Inferior parietal cortex (tissue), 1 donor: Measurements from ENCODE around the gene PAX7.
"Not testable (repeated sequence)": the region's sequence is repeated elsewhere in the genome, so short reads cannot be mapped to it uniquely, and the experiment has no call there.

Source experiments
- DNase-seq: peaks from one replicate; pipeline ENCODE4 v3.0.0-alpha.2; 2016; ENCODE audit errors: extremely low spot score

PAX7 gene

GRCh38 chr1:18726368-18726767 is 95.7 kb downstream of the PAX7 start:
- DNase-seq = no peak

- no peak for DNase-seq
Observed at GRCh38 chr1:18727956-18728355, 97.3 kb downstream of the PAX7 start.

GRCh38 chr1:18730321-18730720 is 99.7 kb downstream of the PAX7 start:
- no peak for DNase-seq

GRCh38 chr1:18731148-18731547 is 100.5 kb downstream of the PAX7 start:
- no peak for DNase-seq

GRCh38 chr1:18731591-18732235 is 101.1 kb downstream of the PAX7 start:
- no peak for DNase-seq

- no peak for DNase-seq
Observed at GRCh38 chr1:18732686-18733085, 102.0 kb downstream of the PAX7 start.

- no peak for DNase-seq
Observed at GRCh38 chr1:18734001-18734400, 103.4 kb downstream of the PAX7 start.

GRCh38 chr1:18734461-18735223 is 104.0 kb downstream of the PAX7 start:
- no peak for DNase-seq

- no peak for DNase-seq
Observed at GRCh38 chr1:18735224-18735997, 104.8 kb downstream of the PAX7 start.

GRCh38 chr1:18736958-18737357 is 106.3 kb downstream of the PAX7 start:
- DNase-seq = no peak

GRCh38 chr1:18738126-18738525 is 107.5 kb downstream of the PAX7 start:
- no peak for DNase-seq

GRCh38 chr1:18738617-18739016 is 108.0 kb downstream of the PAX7 start:
- DNase-seq = no peak

- no peak for DNase-seq
Observed at GRCh38 chr1:18739408-18739807, 108.8 kb downstream of the PAX7 start.

- no peak for DNase-seq
Observed at GRCh38 chr1:18739897-18740296, 109.3 kb downstream of the PAX7 start.

GRCh38 chr1:18740617-18741016 is 110.0 kb downstream of the PAX7 start:
- DNase-seq = no peak

- DNase-seq = no peak
Observed at GRCh38 chr1:18743233-18743632, 112.6 kb downstream of the PAX7 start.

- DNase-seq = not testable (repeated sequence)
Observed at GRCh38 chr1:18744381-18744780, 113.7 kb downstream of the PAX7 start.

GRCh38 chr1:18746981-18747380 is 116.3 kb downstream of the PAX7 start:
- DNase-seq = no peak

GRCh38 chr1:18747671-18748070 is 117.0 kb downstream of the PAX7 start:
- DNase-seq = no peak

- DNase-seq = no peak
Observed at GRCh38 chr1:18748435-18748834, 117.8 kb downstream of the PAX7 start.

GRCh38 chr1:18749569-18749968 is 118.9 kb downstream of the PAX7 start:
- no peak for DNase-seq

GRCh38 chr1:18750600-18750999 is 120.0 kb downstream of the PAX7 start:
- DNase-seq = no peak

GRCh38 chr1:18751425-18751824 is 120.8 kb downstream of the PAX7 start:
- DNase-seq = no peak
